HG03135 (cell line): Measurements from ENCODE around the gene MXD4.

Experiments used
- ATAC-seq: cut with Tn5 transposase; IDR thresholded peaks from one replicate; pipeline ENCODE4 v1.9.1; 2021; ENCODE audit warnings: mild to moderate bottlenecking, moderate library complexity; ENCODE audit not compliant: unreplicated experiment

MXD4 gene

DNA sequence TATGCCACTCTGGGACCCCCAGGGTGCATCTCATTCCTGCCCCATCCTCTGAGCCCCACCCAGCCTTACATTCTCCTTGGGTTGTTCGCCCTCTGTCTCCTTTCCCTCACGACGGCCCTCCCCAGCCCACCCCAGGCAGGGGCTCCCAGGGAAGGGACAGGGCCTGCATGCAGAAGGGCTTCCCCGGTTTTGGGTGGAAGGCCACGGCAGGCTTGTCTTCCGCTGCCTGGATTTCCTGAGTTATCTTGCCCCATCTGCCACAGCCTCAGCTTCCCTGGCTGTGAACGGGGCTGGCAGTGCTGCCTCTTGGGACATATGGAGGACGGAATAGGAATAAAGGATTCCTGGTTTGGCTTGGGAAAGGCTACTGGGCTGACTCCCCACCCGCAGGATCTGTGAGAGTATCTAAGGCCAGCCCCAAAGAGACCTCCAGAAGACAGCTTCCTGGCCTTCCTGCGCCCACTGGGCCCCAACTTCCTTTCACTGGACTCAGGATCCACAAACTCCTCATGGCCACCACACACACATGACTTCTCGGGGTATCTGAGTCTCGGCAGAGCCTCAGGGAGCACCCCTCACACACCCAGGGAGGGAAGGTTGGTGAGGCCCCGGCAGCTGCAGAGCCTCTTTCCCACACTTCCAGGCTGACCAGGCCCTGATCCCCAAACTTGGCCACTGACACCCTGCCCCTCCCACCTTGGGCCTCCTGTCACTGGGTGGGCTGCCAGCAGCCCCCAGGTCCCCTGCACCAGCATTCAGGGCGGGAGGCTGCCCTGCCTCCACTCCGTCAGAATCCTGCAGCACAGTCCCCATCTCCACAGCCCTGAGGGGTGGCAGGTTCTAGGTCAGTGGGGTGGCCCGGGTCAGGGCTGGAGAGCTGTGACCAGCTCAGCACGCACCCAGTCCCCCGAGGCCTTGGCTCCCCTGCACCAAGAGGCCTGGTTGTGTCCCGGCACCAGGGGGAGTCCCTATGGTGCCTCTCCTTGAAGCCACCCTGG lies 3.5 kb upstream of the MXD4 start:
- ATAC-seq, result no peak

DNA sequence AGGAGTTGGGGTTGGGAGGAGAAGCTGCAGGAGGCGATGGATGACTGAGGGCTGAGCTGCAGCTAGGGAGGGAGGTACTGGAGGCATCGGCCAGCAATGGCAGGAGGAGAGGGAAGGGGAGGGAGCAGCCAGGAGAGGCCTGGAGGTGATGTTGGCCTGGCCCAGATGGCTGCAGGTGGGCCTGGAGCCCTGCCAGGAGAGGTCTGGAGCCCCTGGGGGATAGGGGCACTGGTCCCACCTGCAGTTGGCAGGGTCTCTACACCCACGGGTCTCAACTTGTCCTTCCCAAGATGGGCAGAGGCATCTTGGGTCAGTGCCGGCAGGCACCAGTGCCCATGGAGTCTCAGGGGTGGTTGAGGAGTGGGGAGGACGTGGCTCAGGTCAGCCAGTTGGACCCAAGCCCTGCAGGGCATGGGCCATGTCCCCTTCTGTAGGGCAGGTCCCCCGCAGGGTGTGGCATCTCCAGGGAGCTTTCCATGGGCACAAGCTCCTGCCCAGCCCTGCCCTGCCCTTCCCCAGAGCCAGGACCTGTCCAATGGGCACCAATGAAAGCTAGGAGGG lies 2.7 kb upstream of the MXD4 start:
- no peak for ATAC-seq

DNA sequence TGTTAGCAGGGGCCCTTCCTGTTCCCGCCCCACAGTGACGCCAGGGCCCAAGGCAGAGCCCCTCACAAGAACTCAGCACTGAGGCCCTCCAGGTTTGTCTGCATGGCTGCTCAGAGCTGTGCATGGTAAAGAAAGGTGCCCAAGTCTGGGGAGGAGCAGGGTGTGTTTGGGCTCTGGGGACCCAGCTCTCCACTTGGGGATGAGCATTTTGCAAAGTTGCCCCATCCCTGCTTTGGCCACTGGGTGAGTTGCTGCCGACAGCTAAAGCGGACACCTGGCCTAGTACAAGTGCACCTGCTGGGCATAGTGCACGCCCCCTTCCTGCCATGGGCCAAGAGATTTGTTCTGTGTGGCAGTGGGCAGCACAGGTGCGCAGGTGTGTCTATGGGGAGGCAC lies 2.0 kb upstream of the MXD4 start:
- ATAC-seq, result no peak

DNA sequence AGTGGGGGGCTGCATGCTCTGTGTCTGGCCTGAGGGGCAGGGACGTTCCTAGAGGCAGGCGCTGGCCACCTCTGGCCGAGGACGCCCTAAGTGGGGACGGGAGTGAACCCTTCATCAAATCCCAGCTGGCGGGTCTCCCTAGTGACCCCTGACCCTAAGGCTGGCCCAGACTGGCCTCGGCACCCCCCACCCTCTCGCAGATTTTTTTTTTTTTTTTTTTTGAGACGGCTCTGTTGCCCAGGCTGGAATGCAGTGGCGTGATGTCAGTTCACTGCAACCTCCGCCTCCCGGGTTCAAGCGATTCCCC lies 988 bp upstream of the MXD4 start:
- no peak for ATAC-seq

DNA sequence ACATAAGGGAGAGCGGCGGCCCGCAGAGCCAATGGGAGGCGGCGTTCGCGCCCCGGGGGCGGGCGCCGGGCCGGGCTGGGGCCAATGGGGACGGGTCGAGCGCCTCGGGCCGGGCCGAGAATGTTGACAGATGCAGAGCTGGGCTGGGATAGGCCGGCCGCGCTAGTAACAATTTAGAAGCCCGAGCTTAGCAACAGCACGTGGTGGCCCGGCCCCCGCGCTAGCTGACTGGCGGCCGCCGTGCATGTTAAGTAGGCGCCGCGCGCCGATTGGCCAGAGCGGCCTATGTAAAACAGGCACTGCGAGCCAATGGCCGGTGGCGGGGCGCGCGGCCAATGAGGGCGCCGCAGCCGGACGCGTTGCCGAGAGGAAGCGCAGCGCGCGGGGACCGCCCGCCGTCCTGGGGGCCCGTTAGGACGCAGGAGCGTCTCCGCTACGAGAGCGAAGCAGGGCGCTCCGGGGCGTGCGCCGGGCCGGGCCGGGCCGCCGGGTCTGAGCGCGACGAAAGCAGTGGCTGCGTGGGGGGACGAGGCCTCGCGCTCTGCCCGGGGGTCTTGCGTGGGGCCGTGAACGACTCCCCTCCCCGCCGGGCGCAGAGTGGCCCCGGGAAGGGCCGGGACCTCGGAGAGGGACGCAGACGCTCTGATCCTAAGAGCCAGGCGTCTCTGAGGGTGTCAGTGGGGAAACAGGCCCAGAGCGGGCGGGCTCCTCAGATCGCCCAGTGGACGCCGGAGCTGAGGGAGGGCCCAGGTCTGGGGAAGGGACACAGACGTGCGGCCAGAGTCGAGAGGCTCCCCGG lies 435 bp upstream of the MXD4 start:
- ATAC-seq, result peak; percentile 88

DNA sequence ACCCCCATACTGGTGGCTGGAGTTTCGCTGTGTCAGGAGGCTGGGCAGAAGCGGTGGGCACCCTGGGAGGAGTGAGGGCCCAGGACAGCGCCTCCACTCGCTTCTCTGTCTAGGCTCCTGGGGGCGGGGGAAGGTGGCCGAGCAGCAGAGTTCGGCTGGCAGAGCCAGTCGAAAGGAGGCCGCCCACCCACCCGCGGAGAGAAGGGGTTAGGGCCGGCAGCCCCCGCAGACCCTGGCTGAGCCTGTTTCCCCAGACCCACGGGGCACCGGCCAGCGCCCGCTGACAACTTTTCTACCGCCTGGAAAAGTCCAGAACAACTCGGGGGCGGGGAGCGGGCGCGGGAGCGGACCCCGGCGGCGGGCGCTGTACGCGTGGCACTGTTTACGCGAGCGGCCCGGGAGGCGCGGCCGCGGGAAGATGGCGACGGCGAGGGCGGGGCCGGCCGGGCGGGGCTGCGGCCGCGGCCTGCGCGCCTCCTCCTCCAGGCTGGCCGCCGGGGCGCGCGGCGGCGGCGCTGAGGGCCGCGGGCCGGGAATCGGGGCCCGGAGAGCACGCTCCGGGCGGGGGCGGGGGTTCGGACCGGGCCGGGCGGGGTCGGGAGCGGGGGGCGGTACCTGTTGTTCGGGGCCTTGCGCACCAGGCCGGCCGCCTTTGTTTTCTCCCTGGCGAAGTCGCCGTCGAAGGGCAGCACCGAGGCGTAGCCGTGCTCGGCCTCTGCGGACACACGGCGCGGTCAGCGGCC lies 628 bp downstream of the MXD4 start:
- ATAC-seq, result peak; percentile 20

DNA sequence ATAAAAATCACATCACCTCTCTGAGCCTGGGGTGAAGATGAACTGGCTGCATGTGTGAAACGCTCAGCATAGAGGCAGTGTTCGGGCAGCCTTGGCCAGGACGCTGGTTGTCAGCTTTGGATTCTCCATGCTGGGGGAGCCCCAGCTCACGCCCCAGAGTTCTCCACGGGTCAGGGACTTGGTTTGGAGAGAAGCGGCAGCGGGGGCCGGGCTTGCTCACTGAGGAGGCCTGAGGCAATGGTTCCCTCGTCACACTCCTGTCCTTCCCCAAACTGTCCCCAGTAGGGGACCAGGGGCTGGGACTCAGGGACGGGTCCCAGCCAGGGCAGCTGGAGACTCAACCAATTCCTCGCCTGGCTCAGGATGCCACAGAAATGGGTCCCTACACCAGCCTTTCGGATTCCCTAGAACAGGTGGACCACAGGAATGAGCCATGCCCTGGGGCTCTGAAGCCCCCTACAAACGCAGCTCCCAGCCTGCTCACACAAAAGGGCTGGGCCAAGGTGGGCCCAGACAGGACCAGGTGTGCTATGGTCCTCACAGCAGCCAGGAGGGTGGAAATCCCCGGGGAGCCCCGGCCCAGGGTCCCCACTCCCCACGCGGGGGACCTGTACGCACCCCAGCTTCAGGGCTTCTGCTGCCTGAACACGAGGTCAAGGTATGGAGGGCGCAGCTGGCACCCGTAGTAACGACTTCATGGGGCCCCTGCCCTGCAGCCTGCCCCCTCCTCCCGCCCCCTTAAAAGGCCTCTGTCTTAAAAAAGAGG lies 1.4 kb downstream of the MXD4 start:
- no peak for ATAC-seq

DNA sequence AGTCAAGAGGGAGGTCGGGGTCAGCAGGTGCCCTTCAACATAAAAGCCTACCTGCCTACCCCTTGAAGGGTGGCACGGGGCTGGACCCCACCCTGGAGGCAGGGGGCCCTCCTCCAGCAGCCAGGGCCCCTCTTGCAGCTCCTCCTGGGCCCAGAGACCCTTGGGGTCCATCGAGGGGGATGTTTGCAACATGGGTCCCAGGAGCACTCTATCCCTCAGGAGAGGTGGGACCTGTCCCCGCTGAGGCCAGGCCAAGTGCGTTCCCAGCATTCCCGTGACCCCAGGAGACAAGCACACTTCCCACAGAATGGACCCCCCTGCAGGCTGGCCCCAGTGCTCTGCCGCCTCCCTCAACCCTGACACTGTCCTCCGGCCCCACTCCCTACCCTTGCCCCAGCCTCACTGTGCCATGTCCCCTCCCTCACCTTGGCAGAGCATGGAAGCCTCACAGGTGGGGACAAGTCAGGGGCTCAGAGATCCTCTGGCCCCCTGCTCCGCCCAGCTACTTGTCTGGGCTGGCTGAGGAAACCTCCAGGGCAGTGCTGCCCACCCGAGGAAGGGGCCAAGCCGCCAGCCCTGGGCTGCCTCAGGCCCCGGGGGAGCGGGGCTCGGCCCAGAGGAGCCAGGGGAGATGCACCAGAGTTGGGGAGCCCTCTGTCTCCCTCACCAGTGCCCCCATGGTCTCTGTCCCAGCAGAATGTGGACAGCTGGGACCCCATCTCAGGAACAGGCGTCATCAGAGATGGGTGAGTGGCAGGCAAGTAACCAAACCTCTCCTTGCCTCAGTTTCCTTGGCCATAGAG lies 2.2 kb downstream of the MXD4 start:
- no peak for ATAC-seq

DNA sequence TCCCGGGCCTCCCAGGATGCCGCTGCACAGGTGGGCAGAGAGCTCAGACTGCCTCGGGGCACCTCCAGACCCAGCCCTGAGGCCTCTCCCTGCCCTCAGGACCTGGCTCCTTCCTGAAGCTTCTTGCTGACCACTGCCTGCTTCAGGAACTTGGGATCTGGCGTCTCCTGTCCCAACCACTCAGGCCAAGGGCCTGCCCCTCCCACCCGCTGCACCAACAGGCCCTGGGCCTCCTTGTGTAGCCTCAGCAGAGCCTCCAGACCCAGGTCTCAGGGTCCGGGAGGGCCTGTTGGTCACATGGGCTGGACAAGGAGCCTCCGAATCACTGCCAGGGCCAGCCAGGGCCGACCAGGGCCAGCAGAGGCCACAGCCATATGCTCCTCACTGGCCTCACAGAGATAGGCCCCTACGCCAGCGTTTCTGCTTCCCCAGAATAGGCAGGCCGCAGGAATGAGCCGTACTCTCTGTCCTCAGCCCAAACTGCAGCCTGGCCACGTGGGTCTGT lies 2.8 kb downstream of the MXD4 start:
- no peak for ATAC-seq

DNA sequence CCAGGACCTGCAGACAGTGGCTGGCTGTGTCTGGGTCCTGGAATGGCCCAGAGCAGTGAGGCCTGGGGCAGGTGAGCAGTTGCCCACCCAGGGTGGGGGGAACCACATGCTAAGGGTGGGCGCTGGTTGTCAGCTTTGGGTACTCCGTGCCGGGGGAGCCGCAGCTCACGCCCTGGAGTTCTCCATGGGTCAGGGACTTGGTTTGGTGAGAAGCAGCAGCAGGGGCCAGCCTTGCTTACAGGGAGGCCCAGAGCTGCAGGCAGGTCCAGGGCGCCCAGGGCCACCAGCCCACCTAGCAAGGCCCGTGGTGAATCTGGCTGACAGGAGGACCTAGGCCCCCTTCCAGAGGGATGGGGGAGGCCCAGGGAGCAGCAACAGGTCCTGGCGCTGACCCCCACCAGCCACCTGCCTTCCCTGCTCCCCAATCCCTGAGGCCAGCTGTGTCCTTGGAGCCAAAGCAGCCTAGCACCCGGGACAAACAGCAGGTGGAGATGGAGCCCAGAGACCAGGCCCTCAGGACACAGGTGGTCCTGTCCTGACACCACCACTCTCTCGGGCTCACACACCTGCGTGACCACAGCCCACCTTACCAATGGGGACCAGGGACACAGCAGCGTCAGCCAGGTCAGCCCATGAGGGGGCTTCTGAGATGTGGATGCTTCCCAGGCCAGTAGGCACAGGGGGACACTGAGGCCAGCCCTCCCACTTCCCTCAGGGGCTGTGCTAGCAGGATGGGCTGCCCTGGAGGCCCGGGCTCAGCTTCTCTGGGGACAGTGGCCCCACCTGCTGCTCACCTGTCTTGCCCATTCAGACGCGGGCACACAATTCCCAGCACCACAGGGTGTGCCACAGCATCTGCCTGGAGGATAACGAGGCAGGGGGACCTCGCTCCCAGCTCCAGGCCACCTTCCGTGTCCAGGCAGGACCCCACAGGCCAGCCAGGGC lies 3.5 kb downstream of the MXD4 start:
- ATAC-seq, result no peak

DNA sequence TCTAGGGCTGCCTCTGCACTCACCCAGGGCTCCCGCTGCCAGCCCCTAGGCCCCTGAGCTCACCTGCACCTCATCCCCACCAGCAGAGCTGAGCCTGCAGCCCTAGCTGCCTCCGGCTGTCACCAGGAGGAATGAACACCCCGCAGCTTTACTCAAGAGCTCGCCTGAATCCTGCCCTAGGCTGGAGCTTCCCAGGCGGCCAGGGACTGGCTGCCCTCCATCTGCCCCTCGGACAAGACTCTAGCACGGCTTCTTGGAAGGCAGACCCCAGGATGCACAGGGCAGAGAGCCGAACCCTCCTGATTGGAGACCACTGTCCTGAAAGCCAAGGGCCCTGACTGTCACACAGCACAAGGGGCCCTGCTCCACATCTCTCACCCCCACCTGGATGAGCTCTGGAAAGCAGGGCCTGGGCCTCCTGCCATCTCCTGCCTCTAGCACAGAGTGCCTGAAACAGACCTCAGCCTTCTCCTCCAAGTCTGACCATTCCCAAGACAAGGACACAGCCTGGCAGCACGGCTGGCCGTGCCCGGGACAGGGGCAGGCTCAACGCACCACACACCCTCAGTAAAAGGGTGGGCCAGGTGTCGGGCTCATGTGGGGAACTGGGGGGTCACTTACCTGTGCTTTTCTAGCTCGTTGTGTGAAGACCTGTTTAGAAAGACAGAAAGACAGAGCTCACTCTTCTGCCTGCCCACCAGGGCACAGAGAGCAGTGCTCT lies 4.4 kb downstream of the MXD4 start:
- ATAC-seq, result no peak

DNA sequence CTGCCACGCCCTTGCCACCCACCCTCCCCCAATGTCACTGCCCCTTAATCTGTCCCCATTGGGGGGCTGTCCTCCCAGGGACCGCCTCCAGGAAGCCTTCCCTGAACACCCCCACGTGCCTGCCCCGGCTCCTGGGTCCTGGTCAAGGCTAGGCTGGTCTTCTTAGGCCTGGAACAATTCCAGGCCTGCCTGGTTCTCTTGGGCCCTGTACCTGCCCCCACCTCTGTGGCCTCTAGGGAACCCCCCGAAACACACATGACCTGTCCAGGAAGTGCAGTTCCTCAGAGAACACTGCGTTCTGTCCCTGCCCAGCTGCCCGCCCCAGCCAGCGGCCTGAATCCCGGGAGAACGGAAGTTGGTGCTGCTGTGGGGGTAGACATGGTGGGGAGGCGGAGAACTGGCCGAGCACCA lies 5.1 kb downstream of the MXD4 start:
- no peak for ATAC-seq

DNA sequence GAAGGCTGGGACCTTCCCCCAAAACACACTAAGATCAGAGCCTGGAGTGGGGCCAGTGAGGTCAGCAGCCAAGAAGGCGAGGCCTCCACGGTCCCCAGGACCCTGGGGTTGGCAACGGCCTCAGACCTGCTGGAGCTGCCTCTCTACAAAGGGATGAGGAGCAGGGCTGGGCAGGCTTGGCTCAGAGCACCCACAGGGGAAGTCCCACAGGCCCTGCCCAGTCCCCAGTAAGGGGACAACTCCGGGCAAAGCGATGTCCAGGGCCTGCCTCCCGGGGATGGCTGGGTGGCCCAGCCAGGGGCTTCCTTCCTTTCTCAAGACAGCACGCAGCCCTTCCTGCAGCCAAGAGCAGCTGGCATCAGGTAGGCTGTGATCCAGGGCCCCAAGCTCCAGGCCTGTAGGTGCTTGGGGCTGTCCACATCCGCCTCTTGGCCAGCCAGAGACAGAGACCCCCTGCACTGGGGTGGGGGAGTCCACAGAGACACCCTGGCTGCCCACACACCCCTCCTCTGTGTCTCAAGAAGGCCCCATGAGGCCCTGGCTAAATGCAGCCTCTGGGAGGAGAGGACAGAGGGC lies 5.7 kb downstream of the MXD4 start:
- no peak for ATAC-seq

DNA sequence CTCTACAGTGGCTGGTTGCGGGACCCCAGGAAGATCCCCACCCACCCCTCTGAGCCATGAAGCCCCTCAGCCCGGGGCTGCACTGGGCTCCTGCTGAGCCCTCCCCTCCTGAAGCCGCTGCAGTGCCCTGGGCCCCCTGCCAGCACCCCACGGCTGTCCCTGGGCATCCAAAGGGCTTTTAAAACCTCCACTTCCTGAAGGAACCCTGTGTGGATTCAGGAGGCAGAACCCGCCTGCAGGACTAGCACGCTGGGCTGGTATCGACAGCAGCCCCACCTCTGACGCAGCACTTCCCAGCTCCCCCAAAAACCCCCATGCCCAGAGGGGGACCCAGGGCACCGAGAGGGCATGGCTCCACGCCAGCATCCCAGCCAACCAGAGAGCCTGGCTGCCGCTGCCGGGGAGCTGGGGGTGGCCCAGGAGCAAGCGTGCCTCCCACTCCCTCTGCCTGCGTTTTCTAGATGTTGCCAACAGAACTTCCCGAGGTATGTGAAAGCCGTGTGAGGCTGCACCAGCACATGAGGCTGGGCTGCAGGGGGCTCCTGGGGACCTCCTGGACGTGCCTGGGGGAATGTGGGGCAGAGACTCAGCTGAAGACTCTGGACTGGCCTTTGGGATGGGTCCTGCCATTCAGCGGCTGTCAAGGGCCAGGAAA lies 6.3 kb downstream of the MXD4 start:
- ATAC-seq, result no peak

DNA sequence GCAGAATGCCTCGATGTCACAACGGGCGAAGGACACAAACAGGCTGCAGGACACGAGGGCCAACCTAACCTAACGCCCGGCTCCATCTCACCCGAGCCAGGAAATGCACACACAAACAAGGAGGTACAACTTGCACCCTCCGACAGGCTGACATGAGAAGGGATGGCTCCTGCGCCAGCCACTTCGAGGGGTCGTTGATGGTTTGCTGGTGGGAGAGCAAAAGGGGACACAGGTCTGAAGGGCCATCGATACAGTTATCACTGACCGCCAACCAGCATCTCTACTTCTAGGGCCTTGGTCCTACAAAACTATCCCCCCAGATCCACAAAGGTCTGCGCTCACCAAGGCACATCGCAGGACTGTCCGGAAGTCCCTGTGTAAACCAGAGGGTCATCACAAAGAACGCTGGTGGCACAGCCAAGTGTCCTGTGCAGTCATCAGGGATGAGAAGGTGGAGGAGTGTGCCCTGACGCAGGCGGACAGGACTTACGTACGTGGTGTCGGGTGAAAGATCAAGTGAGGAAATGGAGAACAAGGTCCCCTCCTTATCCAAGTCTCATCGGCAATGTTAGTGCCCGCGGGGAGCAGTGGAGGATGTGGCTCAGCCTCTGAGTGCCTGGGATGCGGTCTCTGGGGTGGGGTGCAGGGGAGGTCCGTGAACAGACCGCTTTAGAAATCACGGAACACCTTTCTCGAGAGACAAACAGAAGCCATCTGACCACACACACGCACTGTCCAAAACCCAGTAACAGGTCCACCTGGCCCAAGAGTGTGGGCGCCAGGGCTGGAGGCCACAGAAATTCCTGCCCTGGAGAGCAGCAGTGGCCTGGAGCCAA lies 7.0 kb downstream of the MXD4 start:
- ATAC-seq, result no peak
